Choroid plexus epithelial cell (primary cell): ENCODE measurements around the gene LPAR3.

Source experiments
- DNase-seq: peaks from one replicate; pipeline ENCODE4 v3.0.0-alpha.2; 2010; ENCODE audit warnings: low read depth
- H3K4me3 ChIP-seq: 2 replicates; pipeline ENCODE4 v1.5.1; 2011; ENCODE audit warnings: low read depth, mild to moderate bottlenecking, control low read depth, low read length, moderate library complexity
- TF ChIP-seq, protein P1 (sequence below): conservative IDR thresholded peaks from 2 replicates; pipeline ENCODE4 v1.5.1; 2011; ENCODE audit warnings: low read depth, mild to moderate bottlenecking, control low read depth, inconsistent platforms, low read length, moderate library complexity

The LPAR3 gene

DNA sequence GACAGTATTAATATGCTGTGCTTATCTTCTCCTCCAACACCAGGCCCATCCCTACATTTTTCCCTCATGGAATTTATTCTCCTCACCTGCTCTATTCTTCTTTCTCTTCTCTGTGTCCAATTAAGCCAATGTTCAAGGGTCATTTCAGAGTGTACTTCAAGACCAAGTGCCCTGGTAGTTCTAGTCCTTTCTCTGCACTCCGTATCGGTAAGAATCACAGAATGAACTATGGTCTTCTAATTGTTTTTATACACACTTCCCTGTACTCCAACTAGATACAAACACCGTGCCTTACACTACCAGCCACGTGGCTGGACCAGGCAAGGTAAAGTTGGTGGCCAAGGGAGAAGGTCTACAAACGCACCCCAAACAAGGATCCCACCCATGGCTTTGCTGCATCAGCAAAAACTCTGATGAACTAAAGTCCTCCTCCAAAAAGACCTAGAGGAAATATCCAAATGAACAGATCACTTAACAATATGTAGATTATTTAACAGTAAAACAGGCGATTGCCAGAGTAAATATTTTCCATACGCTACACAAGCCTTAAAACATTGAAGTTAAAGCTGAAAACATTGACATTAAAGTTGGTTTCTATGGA is 40.1 kb upstream of the LPAR3 start:
- no peak for DNase-seq
- TF ChIP-seq, protein P1, sequence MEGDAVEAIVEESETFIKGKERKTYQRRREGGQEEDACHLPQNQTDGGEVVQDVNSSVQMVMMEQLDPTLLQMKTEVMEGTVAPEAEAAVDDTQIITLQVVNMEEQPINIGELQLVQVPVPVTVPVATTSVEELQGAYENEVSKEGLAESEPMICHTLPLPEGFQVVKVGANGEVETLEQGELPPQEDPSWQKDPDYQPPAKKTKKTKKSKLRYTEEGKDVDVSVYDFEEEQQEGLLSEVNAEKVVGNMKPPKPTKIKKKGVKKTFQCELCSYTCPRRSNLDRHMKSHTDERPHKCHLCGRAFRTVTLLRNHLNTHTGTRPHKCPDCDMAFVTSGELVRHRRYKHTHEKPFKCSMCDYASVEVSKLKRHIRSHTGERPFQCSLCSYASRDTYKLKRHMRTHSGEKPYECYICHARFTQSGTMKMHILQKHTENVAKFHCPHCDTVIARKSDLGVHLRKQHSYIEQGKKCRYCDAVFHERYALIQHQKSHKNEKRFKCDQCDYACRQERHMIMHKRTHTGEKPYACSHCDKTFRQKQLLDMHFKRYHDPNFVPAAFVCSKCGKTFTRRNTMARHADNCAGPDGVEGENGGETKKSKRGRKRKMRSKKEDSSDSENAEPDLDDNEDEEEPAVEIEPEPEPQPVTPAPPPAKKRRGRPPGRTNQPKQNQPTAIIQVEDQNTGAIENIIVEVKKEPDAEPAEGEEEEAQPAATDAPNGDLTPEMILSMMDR = no peak
- no peak overlapping the region for H3K4me3 ChIP-seq

DNA sequence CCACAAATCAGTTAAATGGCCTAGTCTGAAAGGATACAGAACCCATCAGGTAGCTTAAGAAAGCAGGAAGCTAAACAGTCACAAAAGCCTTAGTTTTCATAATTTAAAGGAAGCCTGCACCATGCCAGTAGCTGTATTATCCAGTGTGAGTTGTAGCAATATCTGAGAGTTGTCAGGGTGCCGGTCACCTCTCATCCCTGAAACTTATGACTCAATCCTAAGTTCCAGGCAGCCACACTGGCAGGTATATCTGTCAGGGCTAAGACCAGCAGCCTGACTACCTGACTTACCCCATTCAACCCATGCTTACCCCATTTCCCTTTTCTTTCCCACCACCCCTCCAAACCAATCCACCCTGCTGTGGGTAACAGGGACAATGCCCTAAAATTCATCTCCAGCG is 37.8 kb upstream of the LPAR3 start:
- H3K4me3 ChIP-seq = no peak overlapping the region
- no peak for DNase-seq
- TF ChIP-seq, protein P1 = no peak

DNA sequence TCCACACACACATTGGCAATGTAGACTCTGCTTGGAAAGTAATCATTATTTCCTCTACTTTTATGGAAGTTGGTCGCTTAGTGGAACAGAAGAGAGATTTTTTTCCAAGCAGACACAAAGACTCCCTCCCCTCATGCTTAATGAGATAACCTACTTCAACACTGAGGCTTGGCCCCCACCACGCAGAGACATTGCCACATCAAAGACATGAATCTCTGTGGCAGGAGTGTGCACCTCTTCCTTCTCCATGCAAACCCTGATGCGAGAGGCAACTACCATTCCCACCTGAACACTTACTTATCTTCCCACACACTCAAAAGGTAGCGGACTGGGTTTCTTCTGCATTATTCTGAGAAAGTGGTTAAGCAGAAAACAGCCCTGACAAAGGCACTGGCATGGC is 37.3 kb upstream of the LPAR3 start:
- H3K4me3 ChIP-seq = no peak overlapping the region
- TF ChIP-seq, protein P1 = no peak
- DNase-seq = no peak

DNA sequence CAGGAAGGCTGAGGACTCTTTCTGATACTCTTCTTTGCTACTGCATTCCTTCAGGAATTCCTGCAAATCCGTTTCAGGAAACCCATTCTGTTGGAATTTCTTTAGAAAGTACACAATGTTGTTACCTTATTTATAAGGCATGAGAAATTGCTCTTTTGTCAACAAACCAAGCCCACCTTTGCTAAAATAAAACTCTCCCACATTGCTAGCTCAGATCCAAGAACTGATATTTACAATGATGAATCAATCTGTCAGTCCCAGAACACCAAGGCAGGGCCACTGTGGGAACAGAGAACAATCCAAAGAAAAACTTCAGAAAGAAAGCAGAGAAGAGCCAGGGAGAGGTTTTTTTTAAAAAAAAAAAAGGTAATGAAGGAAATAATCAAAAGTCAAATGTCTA is 36.6 kb upstream of the LPAR3 start:
- DNase-seq = no peak
- no peak overlapping the region for H3K4me3 ChIP-seq
- TF ChIP-seq, protein P1 = no peak

DNA sequence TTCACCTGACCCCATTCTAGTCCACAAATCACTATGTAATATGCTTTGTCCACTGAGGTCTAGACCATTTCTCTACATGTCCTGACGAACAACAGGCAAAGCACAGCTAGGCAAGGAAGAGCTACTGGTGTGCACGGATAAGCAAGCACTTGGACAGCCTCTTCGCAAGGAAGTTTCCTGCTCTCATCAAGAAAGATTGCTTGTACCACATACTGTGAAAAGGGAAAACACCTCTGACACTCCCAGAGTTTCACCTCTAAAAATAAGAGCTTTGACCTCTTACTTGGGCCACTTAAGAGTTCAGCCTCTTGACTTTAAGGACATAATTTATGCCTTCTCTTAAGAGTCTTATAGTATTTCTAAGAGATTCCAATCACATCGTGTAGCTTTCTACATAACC is 36.0 kb upstream of the LPAR3 start:
- H3K4me3 ChIP-seq = no peak overlapping the region
- TF ChIP-seq, protein P1 = no peak

DNA sequence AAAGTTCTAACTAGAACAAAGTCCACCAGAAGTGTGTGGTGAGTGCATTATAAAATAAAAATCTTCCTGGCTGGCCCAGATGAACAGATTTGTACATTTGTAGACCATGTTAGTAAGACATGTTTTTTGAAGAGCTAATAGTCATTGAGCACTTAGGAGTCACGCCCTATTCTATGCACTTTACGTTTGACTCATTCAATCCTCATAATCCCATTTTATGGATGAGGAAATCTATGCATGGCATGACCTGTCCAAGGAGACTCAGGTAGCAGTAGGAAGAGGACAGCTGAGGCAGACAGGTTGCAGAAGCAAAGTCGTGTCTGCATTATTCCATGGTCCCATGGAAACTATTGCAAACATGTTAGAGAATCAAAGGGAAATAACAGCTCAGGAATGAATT is 30.3 kb upstream of the LPAR3 start:
- TF ChIP-seq, protein P1 = no peak
- no peak overlapping the region for H3K4me3 ChIP-seq
- DNase-seq = no peak

More for the DNA sequence above, 36.0 kb upstream of the LPAR3 start:
- DNase-seq = no peak

DNA sequence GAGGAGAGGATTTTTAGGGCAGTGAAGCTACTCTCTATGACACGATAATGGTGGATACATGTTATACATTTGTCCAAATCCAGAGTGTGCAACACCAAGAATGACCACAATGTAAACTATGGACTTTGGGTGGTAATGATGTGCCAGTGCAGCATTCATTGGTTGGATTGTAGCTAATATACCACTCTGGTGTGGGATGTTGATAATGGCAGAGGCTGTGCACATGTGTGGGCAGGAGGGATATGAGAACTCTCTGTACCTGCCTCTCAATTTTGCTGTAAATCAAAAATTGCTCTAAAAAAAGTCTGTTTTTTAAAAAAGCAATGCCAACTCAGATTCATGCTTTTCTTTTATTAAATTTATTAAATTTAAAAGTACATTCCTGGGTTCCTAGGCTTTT is 27.2 kb upstream of the LPAR3 start:
- no peak for DNase-seq
- TF ChIP-seq, protein P1 = no peak
- no peak overlapping the region for H3K4me3 ChIP-seq
